Measurements from ENCODE around the gene NCK2. TPM values are rescaled to one million over a fixed set of nuclear protein-coding genes. Genes with fewer than 3 reads are reported as not detected.

Gene NCK2
- total RNA-seq, 2 donors from 2014 or later: 36.6 to 42.8 TPM

DNA sequence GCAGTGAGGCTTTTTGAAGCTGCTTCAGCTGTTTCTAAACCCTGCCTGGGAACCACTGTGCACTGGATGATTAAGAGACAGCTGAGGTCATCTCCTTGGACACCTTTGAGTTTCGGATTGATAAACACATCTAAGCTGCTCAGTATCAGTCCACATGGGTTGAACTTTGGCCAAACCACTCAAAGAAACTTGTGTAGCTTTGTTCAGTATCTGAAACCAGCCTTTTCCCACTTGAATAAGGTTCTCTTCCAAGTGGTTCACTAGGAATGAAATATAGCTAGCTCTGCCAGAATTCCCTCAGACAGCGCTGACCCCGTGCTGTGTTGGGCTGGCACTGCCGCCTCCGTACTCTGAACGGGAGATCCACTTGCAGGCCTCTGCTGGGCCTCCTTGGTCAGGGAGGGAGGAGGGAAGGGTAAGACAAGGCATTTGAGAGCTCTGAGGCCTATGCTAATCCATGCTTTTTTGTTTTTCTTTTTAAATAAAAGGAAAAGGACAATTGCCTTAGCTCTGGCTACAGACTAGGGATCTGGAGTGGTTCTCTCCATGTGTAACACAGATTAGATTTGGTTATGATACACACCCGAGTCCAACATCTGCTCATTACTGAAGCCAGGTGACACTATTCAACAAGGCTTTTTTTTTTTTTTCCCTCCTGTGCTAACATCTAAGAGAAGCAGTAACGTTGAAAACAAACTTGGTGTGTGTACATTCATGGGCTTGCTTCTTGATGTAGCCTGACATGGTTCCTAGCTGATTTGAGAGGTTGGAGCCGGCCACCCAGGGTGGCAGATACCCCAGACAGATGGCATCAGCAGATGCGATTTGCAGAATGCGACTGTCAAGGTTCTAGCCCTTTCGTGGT lies 67.7 kb downstream of the NCK2 start:
- 40 to 42% methylated on average over 12 of the region's 12 CpGs for WGBS, 2 donors

DNA sequence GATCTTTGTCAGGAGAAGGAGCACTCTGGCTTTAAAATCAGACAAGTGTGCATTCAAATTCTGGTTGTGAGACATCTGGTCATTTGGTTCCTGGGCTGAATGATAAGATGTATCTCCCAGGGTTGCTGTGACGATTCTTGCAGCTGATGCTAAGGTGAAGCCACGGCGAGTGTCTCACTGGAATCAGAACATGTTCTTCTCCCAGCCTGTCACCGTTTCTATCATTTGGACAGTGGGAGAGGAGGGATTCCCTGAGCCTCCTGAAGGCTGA lies 68.3 kb downstream of the NCK2 start:
- Histone ChIP-seq H3K36me3 (replicated peaks in 1 of 2; ENCODE audit: insufficient read depth in 1 of 2, low read depth in 2 of 2) (no peaks in the 10 kb centered on the region), H3K9me3 (no peaks in the 10 kb centered on the region), H3K27ac (peak overlapping the region in 2 of 4 donors; percentile 63 to 71), H3K4me3 (no peak overlapping the region), H3K27me3 (no peaks in the 10 kb centered on the region), H3K4me1 (peaks cover 25% of the 10 kb centered on the region)
- ATAC-seq (no peak), DNase-seq (no peak)
- intact Hi-C loops (cut with DNase I): no loop called here
- TF ChIP-seq, protein P1, sequence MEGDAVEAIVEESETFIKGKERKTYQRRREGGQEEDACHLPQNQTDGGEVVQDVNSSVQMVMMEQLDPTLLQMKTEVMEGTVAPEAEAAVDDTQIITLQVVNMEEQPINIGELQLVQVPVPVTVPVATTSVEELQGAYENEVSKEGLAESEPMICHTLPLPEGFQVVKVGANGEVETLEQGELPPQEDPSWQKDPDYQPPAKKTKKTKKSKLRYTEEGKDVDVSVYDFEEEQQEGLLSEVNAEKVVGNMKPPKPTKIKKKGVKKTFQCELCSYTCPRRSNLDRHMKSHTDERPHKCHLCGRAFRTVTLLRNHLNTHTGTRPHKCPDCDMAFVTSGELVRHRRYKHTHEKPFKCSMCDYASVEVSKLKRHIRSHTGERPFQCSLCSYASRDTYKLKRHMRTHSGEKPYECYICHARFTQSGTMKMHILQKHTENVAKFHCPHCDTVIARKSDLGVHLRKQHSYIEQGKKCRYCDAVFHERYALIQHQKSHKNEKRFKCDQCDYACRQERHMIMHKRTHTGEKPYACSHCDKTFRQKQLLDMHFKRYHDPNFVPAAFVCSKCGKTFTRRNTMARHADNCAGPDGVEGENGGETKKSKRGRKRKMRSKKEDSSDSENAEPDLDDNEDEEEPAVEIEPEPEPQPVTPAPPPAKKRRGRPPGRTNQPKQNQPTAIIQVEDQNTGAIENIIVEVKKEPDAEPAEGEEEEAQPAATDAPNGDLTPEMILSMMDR (IDR thresholded peaks at IDR 0.05): no peak
- TF ChIP-seq POLR2A (IDR thresholded peaks at IDR 0.05): no peak
- WGBS, 2 donors: 70 to 78% methylated on average over 4 of the region's 4 CpGs

More for the DNA sequence above, 67.7 kb downstream of the NCK2 start:
- ATAC-seq (peak; percentile 76), DNase-seq (peak in 2 of 4 donors; percentile 45 to 51)
- TF ChIP-seq, protein P1 (IDR thresholded peaks at IDR 0.05): no peak
- no peak for TF ChIP-seq POLR2A (IDR thresholded peaks at IDR 0.05)
- Histone ChIP-seq H3K4me3 (no peak overlapping the region), H3K27ac (peak overlapping the region in 3 of 4 donors; percentile 39 to 71 (median 63)), H3K36me3 (replicated peaks in 1 of 2; ENCODE audit: insufficient read depth in 1 of 2, low read depth in 2 of 2) (no peaks in the 10 kb centered on the region), H3K27me3 (no peaks in the 10 kb centered on the region), H3K9me3 (no peaks in the 10 kb centered on the region), H3K4me1 (peaks cover 25% of the 10 kb centered on the region)
- intact Hi-C loops (cut with DNase I): no loop called here

DNA sequence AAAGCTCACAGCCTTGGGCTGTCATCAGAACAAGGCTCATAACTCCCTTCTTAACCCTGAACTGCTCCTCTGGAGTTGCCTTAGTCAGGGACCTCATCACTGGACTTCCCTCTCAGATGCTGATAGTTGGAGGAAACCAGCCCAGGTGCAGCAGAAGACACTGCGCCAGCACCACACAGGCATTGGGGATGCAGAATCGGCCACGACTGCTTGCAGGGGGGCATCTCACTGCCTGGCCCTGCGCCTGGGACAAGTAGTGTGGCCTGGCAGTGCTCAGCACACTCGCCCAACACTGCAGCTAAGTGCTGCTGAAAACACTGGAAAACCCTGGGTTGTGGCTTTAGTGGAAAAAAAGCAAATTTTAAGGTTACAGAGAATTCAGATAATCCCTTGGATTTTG lies 68.7 kb downstream of the NCK2 start:
- Histone ChIP-seq H3K27me3 (no peaks in the 10 kb centered on the region), H3K9me3 (no peaks in the 10 kb centered on the region), H3K36me3 (replicated peaks in 1 of 2; ENCODE audit: insufficient read depth in 1 of 2, low read depth in 2 of 2) (no peaks in the 10 kb centered on the region), H3K4me1 (peaks cover 25% of the 10 kb centered on the region), H3K27ac (peak overlapping the region in 2 of 4 donors; percentile 63 to 71), H3K4me3 (no peak overlapping the region)
- intact Hi-C loops (cut with DNase I): no loop called here
- no peak for ATAC-seq
- no peak for DNase-seq
- WGBS, 2 donors: 78 to 85% methylated on average over 2 to 5 of the region's 5 CpGs
- TF ChIP-seq, protein P1 (IDR thresholded peaks at IDR 0.05): no peak
- TF ChIP-seq POLR2A (IDR thresholded peaks at IDR 0.05): no peak

DNA sequence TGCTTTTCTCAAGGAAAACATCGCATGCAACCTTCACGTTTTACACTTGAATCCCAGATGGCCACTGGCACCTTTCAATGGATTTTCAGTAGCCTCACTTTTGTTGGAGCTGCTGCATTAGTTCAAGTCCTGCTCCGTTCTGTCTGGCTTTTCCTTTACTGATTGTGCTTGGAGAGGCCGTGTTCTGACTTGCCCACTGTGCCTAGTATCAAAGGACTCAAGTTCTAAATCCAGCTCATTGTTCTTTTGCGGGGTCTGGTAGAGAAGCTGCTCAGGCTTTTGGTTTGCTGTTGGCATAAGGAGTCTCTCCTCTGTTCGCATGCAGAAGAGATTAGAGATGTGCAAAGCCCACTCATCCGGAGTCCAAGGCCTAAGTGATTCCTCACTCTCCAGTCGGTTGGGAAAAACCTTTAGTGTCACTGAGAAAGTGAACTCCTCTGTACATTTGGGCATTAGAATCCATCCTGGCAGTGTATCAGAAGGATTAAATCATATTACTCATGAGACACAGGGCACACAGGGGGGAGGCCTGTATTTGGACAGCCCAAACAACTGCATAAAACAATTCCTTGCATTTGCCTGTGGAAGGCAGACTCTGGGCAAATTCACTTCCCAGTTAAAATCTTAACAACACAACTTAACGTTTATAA lies 69.7 kb downstream of the NCK2 start:
- TF ChIP-seq, protein P1 (IDR thresholded peaks at IDR 0.05): no peak
- TF ChIP-seq POLR2A (IDR thresholded peaks at IDR 0.05): no peak
- no peak overlapping the region for H3K27ac ChIP-seq
- ATAC-seq (no peak), DNase-seq (no peak)
- intact Hi-C loops (cut with DNase I): no loop called here
- H3K4me1 ChIP-seq: peaks cover 25% of the 10 kb centered on the region
- H3K4me3 ChIP-seq: no peak overlapping the region
- H3K9me3 ChIP-seq: no peaks in the 10 kb centered on the region
- 83 to 85% methylated on average over 9 of the region's 9 CpGs for WGBS, 2 donors
- no peaks in the 10 kb centered on the region for H3K36me3 ChIP-seq (replicated peaks in 1 of 2; ENCODE audit: insufficient read depth in 1 of 2, low read depth in 2 of 2)
- no peaks in the 10 kb centered on the region for H3K27me3 ChIP-seq

Measured in body of pancreas (tissue), 4 donors.